SK-N-SH treated with all-trans-retinoic acid at 6 μM for 48 hours (cell line): ENCODE results near the gene RGMA.

Source experiments
- ATAC-seq: fragments of 200-7000 bp; cut with Tn5 transposase; 3 replicates; pipeline ENCODE4 v1.9.1; 2020; ENCODE audit warnings: mild to moderate bottlenecking, moderate library complexity
- CSDC2 ChIP-seq: fragments of 250-450 bp; sonication (Bioruptor Pico); IDR thresholded peaks from 2 replicates; pipeline ENCODE4 v1.5.0; 2020; ENCODE audit warnings: mild to moderate bottlenecking, moderate library complexity
- GLIS3 ChIP-seq: fragments of 250-450 bp; sonication (Bioruptor Pico); IDR thresholded peaks from 2 replicates; pipeline ENCODE4 v1.5.0; 2020; ENCODE audit warnings: mild to moderate bottlenecking, moderate library complexity
- ISL1 ChIP-seq: fragments of 250-450 bp; sonication (Bioruptor Pico); IDR thresholded peaks from 2 replicates; pipeline ENCODE4 v2.1.2; 2022; ENCODE audit warnings: mild to moderate bottlenecking, moderate library complexity
- OSR1 ChIP-seq: fragments of 250-450 bp; sonication (Bioruptor Pico); IDR thresholded peaks from 2 replicates; pipeline ENCODE4 v1.8.0; 2022; ENCODE audit warnings: moderate library complexity, mild to moderate bottlenecking, inconsistent platforms
- PPARA ChIP-seq: fragments of 250-450 bp; sonication (Bioruptor Pico); IDR thresholded peaks from 2 replicates; pipeline ENCODE4 v1.5.0; 2020; ENCODE audit warnings: mild to moderate bottlenecking, borderline replicate concordance
- RARB ChIP-seq: fragments of 250-450 bp; sonication (Bioruptor Pico); IDR thresholded peaks from 2 replicates; pipeline ENCODE4 v1.8.0; 2021; ENCODE audit warnings: mild to moderate bottlenecking, moderate library complexity
- SNAI2 ChIP-seq: fragments of 250-450 bp; sonication (Bioruptor Pico); IDR thresholded peaks from 2 replicates; pipeline ENCODE4 v1.5.0; 2020; ENCODE audit warnings: mild to moderate bottlenecking, moderate library complexity
- TCF4 ChIP-seq: fragments of 250-450 bp; sonication (Bioruptor Pico); IDR thresholded peaks from 2 replicates; pipeline ENCODE4 v1.8.0; 2021; ENCODE audit warnings: mild to moderate bottlenecking, moderate library complexity, borderline replicate concordance
- TOX ChIP-seq: fragments of 250-450 bp; sonication (Bioruptor Pico); IDR thresholded peaks from 2 replicates; pipeline ENCODE4 v1.8.0; 2021; ENCODE audit warnings: mild to moderate bottlenecking, moderate library complexity, borderline replicate concordance
- ZC3H10 ChIP-seq: fragments of 250-450 bp; sonication (Bioruptor Pico); IDR thresholded peaks from 2 replicates; pipeline ENCODE4 v1.5.1; 2021; ENCODE audit warnings: mild to moderate bottlenecking, moderate library complexity
- ZFP3 ChIP-seq: fragments of 250-450 bp; sonication (Bioruptor Pico); IDR thresholded peaks from 2 replicates; pipeline ENCODE4 v1.5.0; 2020; ENCODE audit warnings: mild to moderate bottlenecking, moderate library complexity
- ZFP30 ChIP-seq: fragments of 450-650 bp; formaldehyde crosslinking; IDR thresholded peaks from 2 replicates; pipeline ENCODE4 v1.5.0; 2022; ENCODE audit warnings: mild to moderate bottlenecking, moderate library complexity
- ZNF565 ChIP-seq: fragments of 450-650 bp; formaldehyde crosslinking; conservative IDR thresholded peaks from 2 replicates; pipeline ENCODE4 v1.5.0; 2020; ENCODE audit warnings: low read depth, mild to moderate bottlenecking, moderate library complexity
- ZNF70 ChIP-seq: fragments of 450-650 bp; formaldehyde crosslinking; IDR thresholded peaks from 2 replicates; pipeline ENCODE4 v1.5.0; 2020; ENCODE audit warnings: mild to moderate bottlenecking, moderate library complexity
- TF ChIP-seq, protein P1 (sequence below): fragments of 250-450 bp; sonication (Bioruptor Pico); IDR thresholded peaks from 2 replicates; pipeline ENCODE4 v1.5.0; 2020; ENCODE audit warnings: mild to moderate bottlenecking, moderate library complexity
- TF ChIP-seq, protein P2 (sequence below): fragments of 250-450 bp; sonication (Bioruptor Pico); IDR thresholded peaks from 2 replicates; pipeline ENCODE4 v1.8.0; 2021; ENCODE audit warnings: low read depth, mild to moderate bottlenecking, moderate library complexity, borderline replicate concordance
- TF ChIP-seq, protein P3 (sequence below): fragments of 250-450 bp; sonication (Bioruptor Pico); IDR thresholded peaks from 2 replicates; pipeline ENCODE4 v1.8.0; 2020; ENCODE audit warnings: mild to moderate bottlenecking, moderate library complexity, borderline replicate concordance
- TF ChIP-seq, protein P4 (sequence below): fragments of 250-450 bp; sonication (Bioruptor Pico); IDR thresholded peaks from 2 replicates; pipeline ENCODE4 v1.5.1; 2021; ENCODE audit warnings: mild to moderate bottlenecking, moderate library complexity

The RGMA gene

DNA sequence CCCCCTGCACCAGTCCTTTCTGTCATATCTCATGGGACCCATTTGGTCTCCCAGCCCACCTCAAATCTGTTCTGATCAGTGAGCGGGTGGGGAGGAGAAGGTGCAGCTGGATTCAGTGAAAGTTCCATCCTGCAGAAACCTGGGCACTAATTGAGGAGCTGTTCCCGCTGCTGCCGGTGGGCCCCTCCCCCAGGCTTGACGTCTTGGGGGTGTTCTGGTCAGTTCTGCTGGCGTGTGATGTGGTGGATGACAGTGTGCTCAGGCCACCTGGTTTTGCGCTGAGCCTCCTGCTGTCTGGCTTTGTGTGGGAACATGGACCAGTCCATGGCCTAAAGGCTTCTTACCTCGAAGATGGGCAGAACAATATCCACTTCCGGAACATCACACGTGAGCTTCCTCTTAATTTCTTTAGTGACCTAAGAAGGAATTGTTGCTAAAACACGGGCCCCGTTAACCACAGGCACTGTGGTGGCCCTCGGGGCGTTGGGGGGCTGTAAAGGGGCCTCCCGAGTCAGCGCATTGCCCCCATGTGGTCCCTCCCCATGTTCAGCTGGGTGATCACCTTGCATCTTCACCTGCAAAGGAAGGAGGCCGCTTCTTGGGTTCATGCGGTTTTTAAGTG, 59.7 kb downstream of the RGMA start:
- peak; percentile 2; the same call in 2 of the 3 replicates for ATAC-seq
- TF ChIP-seq, protein P1, sequence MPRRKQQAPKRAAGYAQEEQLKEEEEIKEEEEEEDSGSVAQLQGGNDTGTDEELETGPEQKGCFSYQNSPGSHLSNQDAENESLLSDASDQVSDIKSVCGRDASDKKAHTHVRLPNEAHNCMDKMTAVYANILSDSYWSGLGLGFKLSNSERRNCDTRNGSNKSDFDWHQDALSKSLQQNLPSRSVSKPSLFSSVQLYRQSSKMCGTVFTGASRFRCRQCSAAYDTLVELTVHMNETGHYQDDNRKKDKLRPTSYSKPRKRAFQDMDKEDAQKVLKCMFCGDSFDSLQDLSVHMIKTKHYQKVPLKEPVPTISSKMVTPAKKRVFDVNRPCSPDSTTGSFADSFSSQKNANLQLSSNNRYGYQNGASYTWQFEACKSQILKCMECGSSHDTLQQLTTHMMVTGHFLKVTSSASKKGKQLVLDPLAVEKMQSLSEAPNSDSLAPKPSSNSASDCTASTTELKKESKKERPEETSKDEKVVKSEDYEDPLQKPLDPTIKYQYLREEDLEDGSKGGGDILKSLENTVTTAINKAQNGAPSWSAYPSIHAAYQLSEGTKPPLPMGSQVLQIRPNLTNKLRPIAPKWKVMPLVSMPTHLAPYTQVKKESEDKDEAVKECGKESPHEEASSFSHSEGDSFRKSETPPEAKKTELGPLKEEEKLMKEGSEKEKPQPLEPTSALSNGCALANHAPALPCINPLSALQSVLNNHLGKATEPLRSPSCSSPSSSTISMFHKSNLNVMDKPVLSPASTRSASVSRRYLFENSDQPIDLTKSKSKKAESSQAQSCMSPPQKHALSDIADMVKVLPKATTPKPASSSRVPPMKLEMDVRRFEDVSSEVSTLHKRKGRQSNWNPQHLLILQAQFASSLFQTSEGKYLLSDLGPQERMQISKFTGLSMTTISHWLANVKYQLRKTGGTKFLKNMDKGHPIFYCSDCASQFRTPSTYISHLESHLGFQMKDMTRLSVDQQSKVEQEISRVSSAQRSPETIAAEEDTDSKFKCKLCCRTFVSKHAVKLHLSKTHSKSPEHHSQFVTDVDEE (CRISPR knock-in tag), result no peak
- TF ChIP-seq OSR1 (CRISPR knock-in tag), result no peak
- TF ChIP-seq GLIS3 (CRISPR knock-in tag), result no peak
- no peak for TF ChIP-seq ZFP30 (CRISPR knock-in tag)
- TF ChIP-seq CSDC2, result no peak
- no peak for TF ChIP-seq TCF4 (CRISPR knock-in tag)
- TF ChIP-seq, protein P2, sequence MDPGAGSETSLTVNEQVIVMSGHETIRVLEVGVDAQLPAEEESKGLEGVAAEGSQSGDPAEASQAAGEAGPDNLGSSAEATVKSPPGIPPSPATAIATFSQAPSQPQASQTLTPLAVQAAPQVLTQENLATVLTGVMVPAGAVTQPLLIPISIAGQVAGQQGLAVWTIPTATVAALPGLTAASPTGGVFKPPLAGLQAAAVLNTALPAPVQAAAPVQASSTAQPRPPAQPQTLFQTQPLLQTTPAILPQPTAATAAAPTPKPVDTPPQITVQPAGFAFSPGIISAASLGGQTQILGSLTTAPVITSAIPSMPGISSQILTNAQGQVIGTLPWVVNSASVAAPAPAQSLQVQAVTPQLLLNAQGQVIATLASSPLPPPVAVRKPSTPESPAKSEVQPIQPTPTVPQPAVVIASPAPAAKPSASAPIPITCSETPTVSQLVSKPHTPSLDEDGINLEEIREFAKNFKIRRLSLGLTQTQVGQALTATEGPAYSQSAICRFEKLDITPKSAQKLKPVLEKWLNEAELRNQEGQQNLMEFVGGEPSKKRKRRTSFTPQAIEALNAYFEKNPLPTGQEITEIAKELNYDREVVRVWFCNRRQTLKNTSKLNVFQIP (CRISPR knock-in tag), result no peak
- TF ChIP-seq ZNF70 (CRISPR knock-in tag), result no peak
- TF ChIP-seq ZFP3 (CRISPR knock-in tag), result no peak
- TF ChIP-seq ZNF565 (CRISPR knock-in tag), result no peak
- TF ChIP-seq, protein P3, sequence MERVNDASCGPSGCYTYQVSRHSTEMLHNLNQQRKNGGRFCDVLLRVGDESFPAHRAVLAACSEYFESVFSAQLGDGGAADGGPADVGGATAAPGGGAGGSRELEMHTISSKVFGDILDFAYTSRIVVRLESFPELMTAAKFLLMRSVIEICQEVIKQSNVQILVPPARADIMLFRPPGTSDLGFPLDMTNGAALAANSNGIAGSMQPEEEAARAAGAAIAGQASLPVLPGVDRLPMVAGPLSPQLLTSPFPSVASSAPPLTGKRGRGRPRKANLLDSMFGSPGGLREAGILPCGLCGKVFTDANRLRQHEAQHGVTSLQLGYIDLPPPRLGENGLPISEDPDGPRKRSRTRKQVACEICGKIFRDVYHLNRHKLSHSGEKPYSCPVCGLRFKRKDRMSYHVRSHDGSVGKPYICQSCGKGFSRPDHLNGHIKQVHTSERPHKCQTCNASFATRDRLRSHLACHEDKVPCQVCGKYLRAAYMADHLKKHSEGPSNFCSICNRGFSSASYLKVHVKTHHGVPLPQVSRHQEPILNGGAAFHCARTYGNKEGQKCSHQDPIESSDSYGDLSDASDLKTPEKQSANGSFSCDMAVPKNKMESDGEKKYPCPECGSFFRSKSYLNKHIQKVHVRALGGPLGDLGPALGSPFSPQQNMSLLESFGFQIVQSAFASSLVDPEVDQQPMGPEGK (CRISPR knock-in tag), result no peak
- TF ChIP-seq ZC3H10 (CRISPR knock-in tag), result no peak
- no peak for TF ChIP-seq PPARA (CRISPR knock-in tag)

DNA sequence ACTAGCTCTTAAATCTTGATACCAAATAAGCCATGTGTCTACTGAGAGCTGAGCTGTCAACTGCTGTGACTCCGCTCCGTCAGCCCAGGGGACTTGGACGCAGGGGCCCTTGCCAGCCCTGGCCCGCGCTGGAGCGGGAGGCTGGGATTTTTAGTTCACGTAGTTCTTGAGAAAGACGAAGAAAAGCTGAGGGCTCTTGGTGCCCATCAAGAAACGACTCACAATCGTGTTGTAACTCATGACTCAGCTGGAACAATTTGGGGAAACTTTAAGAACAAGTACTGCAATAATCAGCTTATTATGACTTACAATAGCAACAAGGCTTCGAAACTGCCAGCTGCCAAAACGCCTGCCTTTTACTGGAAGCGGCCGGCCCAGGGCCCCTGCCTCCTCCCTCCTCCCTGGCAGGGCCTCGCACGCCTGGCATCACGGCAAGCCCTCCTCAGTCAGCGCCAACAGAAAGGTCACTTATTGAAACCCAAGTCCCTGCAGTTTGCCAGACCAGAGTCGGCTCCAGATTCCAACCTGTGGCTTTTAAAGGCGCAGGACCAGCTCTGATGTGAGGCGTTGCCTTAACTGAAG, 60.3 kb downstream of the RGMA start:
- peak; percentile 1; the same call in 2 of the 3 replicates for ATAC-seq
- TF ChIP-seq, protein P3 (CRISPR knock-in tag), result no peak
- TF ChIP-seq ISL1, result no peak
- no peak for TF ChIP-seq PPARA (CRISPR knock-in tag)
- no peak for TF ChIP-seq ZNF70 (CRISPR knock-in tag)
- no peak for TF ChIP-seq GLIS3 (CRISPR knock-in tag)

DNA sequence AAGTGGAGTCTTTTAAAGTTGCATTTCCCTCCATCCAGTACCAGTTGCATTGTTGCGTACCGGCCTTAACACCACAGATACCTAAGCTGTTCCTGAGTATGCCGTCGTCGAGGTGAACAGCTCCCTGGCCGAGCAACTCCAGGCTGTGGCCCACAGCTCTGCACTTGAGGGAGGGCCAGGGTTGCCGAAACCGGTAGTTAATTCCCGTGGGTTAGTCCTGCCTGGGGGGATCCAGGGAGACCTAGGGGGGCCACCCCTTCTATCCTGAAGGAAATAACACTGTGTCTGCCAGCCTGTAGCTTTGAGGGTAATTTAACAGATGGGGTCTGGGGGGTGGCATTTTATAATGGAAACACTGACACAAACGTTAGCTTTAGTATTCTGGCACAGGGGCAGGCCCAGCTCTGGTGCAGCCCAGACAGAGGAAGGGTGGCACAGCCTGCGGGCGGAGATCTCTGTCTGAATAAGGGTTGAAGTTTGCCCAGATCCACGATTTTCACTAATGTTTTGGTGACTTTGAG, 60.8 kb downstream of the RGMA start:
- TF ChIP-seq TOX, result no peak
- 0 out of 2 replicates have a peak, but pooled peaks have one; percentile 54 for TF ChIP-seq GLIS3 (CRISPR knock-in tag)
- ATAC-seq, result no peak

DNA sequence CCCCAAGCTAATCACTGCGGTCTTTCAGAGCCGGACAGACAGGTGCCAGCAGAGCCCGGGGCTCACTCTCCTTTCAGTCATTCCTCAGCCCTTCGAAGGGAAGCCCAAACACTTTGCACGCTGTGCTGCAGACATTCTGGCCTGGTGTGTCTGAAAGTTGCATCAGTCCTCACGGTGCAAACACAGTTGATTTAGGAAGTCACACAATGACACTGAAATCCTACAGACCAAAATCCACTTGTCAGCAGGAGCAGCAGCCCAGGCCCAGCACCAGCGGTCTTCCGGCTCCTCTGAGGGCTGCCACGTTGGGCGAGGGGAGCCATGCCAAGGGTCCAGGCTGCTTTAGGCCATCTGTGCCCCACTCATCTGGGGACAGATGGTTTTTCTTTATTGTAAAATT, 61.6 kb downstream of the RGMA start:
- TF ChIP-seq, protein P4, sequence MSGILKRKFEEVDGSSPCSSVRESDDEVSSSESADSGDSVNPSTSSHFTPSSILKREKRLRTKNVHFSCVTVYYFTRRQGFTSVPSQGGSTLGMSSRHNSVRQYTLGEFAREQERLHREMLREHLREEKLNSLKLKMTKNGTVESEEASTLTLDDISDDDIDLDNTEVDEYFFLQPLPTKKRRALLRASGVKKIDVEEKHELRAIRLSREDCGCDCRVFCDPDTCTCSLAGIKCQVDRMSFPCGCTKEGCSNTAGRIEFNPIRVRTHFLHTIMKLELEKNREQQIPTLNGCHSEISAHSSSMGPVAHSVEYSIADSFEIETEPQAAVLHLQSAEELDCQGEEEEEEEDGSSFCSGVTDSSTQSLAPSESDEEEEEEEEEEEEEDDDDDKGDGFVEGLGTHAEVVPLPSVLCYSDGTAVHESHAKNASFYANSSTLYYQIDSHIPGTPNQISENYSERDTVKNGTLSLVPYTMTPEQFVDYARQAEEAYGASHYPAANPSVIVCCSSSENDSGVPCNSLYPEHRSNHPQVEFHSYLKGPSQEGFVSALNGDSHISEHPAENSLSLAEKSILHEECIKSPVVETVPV, result no peak
- TF ChIP-seq ZC3H10 (CRISPR knock-in tag) (no peak), GLIS3 (CRISPR knock-in tag) (no peak), CSDC2 (no peak), ZFP3 (CRISPR knock-in tag) (no peak), RARB (CRISPR knock-in tag) (no peak), ZNF565 (CRISPR knock-in tag) (no peak), SNAI2 (no peak)
- no peak for ATAC-seq
